GM19239 (cell line): ENCODE data around the gene MRPS10.
"Not testable (repeated sequence)": the region's sequence is repeated elsewhere in the genome, so short reads cannot be mapped to it uniquely, and the experiment has no call there.

Source experiments
- DNase-seq: peaks from one replicate; pipeline ENCODE4 v3.0.0; 2011; ENCODE audit warnings: low spot score; ENCODE audit not compliant: insufficient read length
- FAIRE-seq: peaks from 2 replicates; lab custom pipeline; 2011; peaks lifted over from hg19 to GRCh38; lab: Jason Lieb, UNC

The MRPS10 gene

GRCh38 chr6:42216495-42216894, 1.2 kb downstream of the MRPS10 start:
- DNase-seq, FAIRE-seq: not testable (repeated sequence)

GRCh38 chr6:42212442-42212841, 5.2 kb downstream of the MRPS10 start:
- no peak for DNase-seq
- FAIRE-seq, result no peak

DNA sequence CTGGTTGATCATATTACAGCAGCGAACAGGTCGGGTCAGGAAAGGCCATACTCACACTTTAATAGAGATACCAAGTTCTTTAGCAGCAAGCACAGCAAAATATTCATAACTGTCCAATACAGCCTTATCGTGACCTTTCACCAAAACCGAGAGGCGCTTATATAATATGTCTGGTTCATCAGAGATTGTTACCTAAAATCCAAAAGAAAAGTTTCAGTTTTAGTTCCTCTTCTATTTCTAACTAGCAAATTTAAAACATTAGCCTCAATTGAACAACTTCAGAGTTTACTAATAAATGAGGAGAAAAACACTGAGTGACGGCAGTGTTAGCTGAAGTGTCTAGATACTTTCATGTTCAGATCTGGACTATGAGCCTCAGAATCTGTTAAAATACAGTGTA, 5.9 kb downstream of the MRPS10 start:
- DNase-seq (no peak), FAIRE-seq (no peak)

DNA sequence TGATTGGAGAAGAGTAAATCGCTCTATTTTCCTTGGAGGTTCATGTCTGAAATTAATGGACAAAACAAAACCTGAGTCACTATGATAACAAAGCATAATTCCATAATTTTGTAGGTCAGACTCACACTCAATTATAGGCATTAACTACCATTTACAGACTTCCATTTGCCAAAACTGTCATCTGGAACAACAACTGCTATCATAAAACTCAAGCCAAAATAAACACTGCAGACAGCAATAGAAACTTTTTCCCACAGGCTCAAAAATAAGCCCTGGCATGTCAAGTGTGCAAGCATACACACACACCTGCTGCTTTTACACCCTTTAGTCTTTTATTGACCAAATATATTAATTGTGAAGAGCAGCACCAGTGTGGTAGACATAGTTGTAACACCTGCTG, 7.1 kb downstream of the MRPS10 start:
- no peak for FAIRE-seq
- DNase-seq, result no peak

GRCh38 chr6:42207559-42207958, 10.1 kb downstream of the MRPS10 start:
- FAIRE-seq, result not testable (repeated sequence)

DNA sequence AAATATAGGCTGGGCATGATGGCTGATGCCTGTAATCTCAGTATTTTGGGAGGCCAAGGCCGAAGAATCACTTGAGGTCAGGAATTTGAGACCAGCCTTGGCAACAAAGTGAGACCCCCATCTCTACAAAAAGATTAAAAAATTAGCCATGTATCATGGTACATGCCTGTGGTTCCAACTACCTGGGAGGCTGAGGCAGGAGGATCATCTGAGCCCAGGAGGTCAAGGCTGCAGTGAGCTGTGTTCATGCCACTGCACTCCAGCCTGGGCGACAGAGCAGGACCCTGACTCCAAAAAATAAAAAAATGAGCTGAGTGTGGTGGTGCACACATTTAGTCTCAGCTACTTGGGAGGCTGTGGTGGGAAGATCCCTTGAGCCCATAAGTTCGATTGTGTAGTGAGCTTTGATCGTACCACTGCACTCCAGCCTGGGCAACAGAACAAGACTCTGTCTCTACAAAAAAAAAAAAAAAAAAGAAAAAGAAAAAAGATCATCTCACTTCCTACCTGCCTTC, 12.8 kb downstream of the MRPS10 start:
- FAIRE-seq, result no peak
- DNase-seq, result no peak

More at GRCh38 chr6:42207559-42207958, 10.1 kb downstream of the MRPS10 start:
- DNase-seq, result not testable (repeated sequence)

DNA sequence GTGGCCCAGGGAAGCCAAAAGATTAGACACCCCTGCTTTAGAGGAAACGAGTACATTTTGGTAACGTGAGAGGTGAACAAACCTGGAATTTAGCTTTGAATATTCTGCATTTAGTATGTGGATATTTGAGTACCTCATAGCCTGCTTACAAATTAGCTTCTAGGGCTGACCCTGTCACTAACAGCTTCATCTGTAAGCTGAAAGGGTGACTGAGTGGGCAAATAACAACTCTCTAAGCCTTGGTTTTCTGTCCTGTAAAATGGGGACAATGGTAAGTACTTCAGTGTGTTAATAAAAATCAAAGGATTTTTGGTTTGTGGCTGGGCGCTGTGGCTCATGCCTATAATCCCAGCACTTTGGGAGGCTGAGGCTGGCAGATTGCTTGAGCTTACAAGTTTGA, 14.5 kb downstream of the MRPS10 start:
- no peak for FAIRE-seq
- no peak for DNase-seq

DNA sequence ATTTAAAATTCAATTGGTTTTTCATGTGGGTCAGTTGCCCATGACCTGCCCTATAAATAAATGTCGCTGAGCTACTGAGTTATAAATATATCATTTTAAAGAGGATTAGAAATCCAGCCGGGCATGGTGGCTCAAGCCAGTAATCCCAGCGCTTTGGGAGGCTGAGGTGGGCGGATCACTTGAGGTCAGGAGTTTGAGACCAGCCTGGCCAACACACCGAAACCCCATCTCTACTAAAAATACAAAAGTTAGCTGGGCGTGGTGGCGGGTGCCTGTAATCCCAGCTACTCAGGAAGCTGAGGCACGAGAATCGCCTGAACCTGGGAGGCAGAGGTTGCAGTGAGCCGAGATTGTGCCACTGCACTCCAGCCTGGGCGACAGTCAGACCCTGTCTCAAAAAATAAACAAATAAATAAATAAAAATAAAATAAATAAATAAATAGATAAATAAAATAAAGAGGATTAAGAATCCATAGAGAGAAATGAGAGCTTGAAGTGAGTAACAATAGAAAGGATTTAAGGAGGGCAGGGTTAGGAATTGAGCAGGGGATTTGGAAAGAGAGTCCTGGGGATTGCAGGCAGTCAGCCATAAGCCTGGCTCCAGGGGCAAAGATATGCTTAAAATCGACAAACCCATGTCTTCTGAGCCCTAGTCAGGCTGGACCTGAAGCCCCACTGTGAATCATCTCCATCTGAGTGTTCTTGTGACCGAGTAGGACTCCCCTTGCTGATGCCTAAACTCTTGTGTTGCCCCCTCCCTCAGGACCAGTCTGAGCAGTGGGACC, 15.3 kb downstream of the MRPS10 start:
- not testable (repeated sequence) for FAIRE-seq

GRCh38 chr6:42201382-42201781, 16.3 kb downstream of the MRPS10 start:
- no peak for FAIRE-seq
- DNase-seq, result no peak

More for the DNA sequence above, 15.3 kb downstream of the MRPS10 start:
- not testable (repeated sequence) for DNase-seq

DNA sequence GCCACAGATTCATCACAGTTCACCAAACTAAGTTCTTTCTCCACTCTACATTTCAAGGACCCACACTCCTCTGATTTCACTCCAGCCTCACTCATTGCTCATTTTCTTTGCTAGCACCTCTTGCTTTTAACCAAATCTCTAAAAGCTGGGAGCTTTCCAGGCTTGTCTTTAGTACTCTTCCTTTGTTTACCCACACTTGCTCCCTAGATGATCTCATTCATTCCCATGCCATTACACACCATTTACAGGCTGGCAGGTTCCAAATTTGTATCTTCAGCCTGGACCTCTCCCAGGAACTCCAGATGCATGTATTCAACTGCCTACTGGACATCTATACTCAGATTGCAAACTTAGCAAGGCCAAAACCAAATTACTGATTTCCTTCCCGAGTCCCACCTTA, 17.6 kb downstream of the MRPS10 start:
- DNase-seq (no peak), FAIRE-seq (no peak)

- DNase-seq (no peak), FAIRE-seq (no peak)
Observed at GRCh38 chr6:42199106-42199981, 18.3 kb downstream of the MRPS10 start.

DNA sequence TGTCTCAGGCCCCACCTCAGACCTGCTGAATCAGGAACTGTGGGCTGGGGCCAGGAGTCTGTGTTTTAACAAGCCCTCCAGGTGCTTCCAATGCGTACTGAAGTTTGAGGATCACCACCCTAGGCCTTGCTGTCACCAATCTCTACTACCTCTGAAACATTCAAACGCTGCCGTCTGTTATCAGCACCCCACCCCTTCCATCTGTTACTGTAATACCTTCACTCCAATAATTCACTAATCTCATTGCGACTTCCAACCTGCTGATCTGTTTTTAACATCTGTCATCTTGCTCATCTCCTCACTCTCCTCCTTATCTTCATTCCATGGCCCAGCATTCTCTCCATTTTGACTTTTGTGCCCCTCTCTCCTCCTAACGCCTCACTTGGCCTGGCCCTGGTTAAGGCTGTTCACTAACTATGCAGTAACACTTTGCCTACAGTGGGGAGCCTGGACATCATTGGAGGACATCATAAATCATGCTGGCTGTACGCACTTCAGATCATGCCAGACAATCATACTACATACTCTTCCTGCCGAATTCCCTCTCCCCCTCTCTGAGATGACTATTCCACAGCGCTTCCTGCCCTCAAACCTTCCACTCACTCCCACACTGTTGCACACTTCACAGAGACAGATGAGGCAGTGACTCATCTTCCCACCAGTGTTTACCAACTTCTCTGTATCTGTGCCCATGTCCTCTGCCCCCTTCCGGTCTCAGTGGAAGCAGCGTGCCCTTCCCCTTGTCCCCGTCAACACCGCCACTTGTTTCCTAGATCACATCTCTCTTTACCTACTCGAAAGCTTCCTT, 19.9 kb downstream of the MRPS10 start:
- FAIRE-seq (no peak), DNase-seq (no peak)

DNA sequence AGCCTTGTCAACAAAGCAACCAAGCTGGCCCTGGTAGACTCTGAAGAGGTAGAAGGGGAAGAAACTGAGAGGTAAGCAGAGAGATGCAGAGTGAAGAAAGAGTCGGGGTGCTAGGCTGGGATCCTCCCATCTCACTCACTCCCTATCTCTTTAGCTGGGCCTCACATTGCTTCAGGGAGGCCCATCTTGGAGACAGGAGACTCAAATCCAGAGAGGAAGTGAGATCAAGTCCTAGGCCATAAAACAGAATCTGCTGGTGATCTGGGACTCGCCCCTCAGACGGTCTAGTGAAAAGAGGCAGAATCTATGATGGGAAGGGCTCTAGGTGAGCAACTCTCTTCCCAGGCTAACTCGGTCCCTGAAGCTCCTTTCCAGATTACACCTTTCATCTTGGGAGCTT, 22.2 kb downstream of the MRPS10 start:
- no peak for FAIRE-seq
- no peak for DNase-seq

GRCh38 chr6:42194056-42194455, 23.6 kb downstream of the MRPS10 start:
- FAIRE-seq, result no peak
- DNase-seq, result no peak

DNA sequence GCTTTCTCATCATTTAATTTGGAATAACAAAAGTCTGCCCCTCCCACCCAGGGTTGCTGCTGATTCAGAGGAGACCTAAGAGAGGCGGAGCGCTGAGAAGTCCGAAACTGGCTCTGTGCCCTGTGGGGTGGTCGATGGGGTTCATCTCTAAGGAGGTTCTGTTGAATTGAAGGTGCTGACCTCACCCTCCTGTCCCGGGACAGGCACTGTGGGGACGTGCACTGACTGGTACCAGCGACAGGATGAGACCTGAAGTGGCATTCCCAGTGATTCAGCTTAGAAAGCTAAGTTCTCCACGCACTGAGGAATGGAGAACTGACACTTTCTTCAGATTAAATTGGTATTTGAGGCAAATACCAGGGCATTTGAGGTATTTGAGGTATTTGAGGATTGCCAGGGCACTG, 24.2 kb downstream of the MRPS10 start:
- FAIRE-seq (no peak), DNase-seq (no peak)

GRCh38 chr6:42192385-42192784, 25.3 kb downstream of the MRPS10 start:
- DNase-seq, FAIRE-seq: not testable (repeated sequence)

- no peak for FAIRE-seq
- no peak for DNase-seq
Observed at GRCh38 chr6:42190554-42191183, 27.0 kb downstream of the MRPS10 start.

DNA sequence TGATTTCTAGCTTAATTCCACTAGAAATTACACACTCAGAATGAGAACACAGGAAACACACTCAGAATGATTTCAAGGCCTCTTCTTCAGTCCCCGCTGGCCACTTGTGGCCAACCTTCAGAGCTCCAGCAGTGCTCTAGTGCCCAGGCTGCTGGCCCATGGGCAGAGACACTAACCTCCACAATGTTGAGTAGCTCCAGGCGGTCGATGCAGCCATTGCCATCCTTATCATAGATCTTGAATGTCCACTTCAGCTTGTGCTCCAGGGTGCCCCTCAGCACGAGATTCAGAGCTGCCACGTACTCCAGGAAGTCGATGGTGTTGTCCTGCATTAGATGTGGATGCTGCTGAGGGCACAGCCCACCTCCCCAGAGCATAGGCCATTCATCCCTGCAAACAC, 29.3 kb downstream of the MRPS10 start:
- FAIRE-seq (no peak), DNase-seq (no peak)

GRCh38 chr6:42185597-42185996, 32.1 kb downstream of the MRPS10 start:
- no peak for FAIRE-seq
- no peak for DNase-seq

GRCh38 chr6:42184475-42184874, 33.2 kb downstream of the MRPS10 start:
- DNase-seq (no peak), FAIRE-seq (no peak)
